Body of pancreas (tissue), 4 donors: Measurements from ENCODE around the gene ZNF486. TPM values are rescaled to one million over a fixed set of nuclear protein-coding genes. Genes with fewer than 3 reads are reported as not detected.
A peak's percentile ranks its signal among the peaks of the same experiment; 100 is the strongest.
"Not testable (repeated sequence)": the region's sequence is repeated elsewhere in the genome, so short reads cannot be mapped to it uniquely, and the experiment has no call there.

ENCODE experiments used
- ATAC-seq: fragments of 150-250 bp; one replicate; pipeline ENCODE4 v1.9.1; 2016
- DNase-seq, 4 donors: peaks; one replicate each; pipeline ENCODE4 v3.0.0-alpha.2; 2019
- H3K27ac ChIP-seq, 4 donors: fragments of 200-600 bp; sonication (generic); 1 replicate in 3 of 4; 2 replicates in 1 of 4; pipeline versions ENCODE4 v1.5.1 to v1.6.1; 2016 to 2019; ENCODE audit warnings: mild to moderate bottlenecking in 1 of 4, mixed read lengths in 1 of 4, moderate library complexity in 1 of 4
- H3K27me3 ChIP-seq, 2 donors: fragments of 200-600 bp; sonication (generic); one replicate each; pipeline ENCODE4 v1.6.0; 2016; ENCODE audit warnings: mild to moderate bottlenecking in 1 of 2
- H3K36me3 ChIP-seq, 2 donors: fragments of 200-600 bp; sonication (generic); replicated peaks in 1 of 2; 2 replicates each; pipeline ENCODE4 v1.5.1; 2016; ENCODE audit warnings: low read depth in 2 of 2; ENCODE audit not compliant: insufficient read depth in 1 of 2
- H3K4me1 ChIP-seq: fragments of 200-600 bp; sonication (generic); one replicate; pipeline ENCODE4 v1.6.0; 2016
- H3K4me3 ChIP-seq, 2 donors: fragments of 200-600 bp; sonication (generic); 1 replicate in 1 of 2; 2 replicates in 1 of 2; pipeline ENCODE4 v1.5.1; 2016 to 2019
- H3K9me3 ChIP-seq, 3 donors: fragments of 200-600 bp; sonication (generic); 1 replicate in 2 of 3; 2 replicates in 1 of 3; pipeline ENCODE4 v1.5.1; 2016
- POLR2A ChIP-seq, 3 donors: fragments of 450-650 bp; IDR thresholded peaks; one replicate each; pipeline ENCODE4 v1.6.1; 2016; ENCODE audit warnings: antibody characterized with exemption in 3 of 3, mild to moderate bottlenecking in 2 of 3
- WGBS, 2 donors: methylation state at CpG; one replicate each; pipeline ENCODE4 v1.1.5; 2017; 5-methylcytosine and 5-hydroxymethylcytosine counted together
- intact Hi-C: fragments of 100-400 bp; cut with DNase I; formaldehyde crosslinking; loops from one replicate; pipeline ENCODE4 v1.15.1; 2023
- small RNA-seq: library from RNA; depleted of rRNA; stranded (forward); fragments of <200 nt; gene quantifications from one replicate; pipeline ENCODE3, GENCODE V24; 2016
- total RNA-seq, 2 donors: library from RNA; depleted of rRNA; stranded (reverse); fragments of >200 nt; gene quantifications; one replicate each; pipeline ENCODE4 v1.1.0, GENCODE V29; 2016
- TF ChIP-seq, protein P1 (sequence below), 7 experiments: fragments of 450-650 bp in 4 of 7; fragments of 200-600 bp in 3 of 7; sonication (generic) in 3 of 7; IDR thresholded peaks; one replicate each; pipeline ENCODE4 v1.5.1; 2016 to 2019; ENCODE audit warnings: antibody characterized with exemption in 7 of 7

Gene ZNF486
- total RNA-seq, 2 donors from 2014 or later: 3.0 to 6.2 TPM

DNA sequence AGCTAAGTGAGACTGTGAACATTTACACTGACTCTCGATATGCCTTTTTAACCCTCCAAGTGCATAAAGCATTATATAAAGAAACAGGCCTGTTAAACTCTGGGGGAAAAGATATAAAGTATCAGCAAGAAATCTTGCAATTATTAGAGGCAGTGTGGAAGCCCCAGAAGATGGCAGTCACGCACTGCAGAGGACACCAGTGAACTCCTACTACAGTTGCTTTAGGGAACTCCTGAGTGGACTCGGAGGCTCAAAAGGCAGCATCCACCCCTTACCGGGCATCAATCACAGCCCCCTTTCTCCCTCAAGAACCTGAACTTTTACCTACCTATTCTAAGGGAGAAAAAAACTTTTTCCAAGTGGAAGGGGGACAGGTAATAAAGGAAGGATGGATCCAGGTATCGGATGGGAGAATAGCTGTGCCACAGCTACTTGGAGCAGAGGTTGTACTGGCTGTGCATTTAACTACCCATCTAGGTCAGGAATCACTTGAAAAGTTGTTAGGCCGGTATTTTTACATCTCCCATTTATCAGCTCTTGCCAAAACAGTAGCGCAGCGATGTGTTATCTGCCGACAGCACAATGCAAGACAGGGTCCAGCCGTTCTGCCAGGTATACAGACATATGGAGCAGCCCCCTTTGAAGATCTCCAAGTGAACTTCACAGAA lies 80.1 kb downstream of the ZNF486 start:
- H3K4me1 ChIP-seq: peaks cover 13% of the 10 kb centered on the region
- no peak overlapping the region for H3K27ac ChIP-seq
- H3K36me3 ChIP-seq: no peaks in the 10 kb centered on the region
- 17 to 30% methylated on average over 10 of the region's 10 CpGs for WGBS, 2 donors
- peak; percentile 54 to 68 (median 63) for DNase-seq
- H3K9me3 ChIP-seq: no peaks in the 10 kb centered on the region
- peak; percentile 79 for ATAC-seq
- H3K27me3 ChIP-seq: no peaks in the 10 kb centered on the region
- H3K4me3 ChIP-seq: no peak overlapping the region
- intact Hi-C loops: no loop called here
- TF ChIP-seq, protein P1, sequence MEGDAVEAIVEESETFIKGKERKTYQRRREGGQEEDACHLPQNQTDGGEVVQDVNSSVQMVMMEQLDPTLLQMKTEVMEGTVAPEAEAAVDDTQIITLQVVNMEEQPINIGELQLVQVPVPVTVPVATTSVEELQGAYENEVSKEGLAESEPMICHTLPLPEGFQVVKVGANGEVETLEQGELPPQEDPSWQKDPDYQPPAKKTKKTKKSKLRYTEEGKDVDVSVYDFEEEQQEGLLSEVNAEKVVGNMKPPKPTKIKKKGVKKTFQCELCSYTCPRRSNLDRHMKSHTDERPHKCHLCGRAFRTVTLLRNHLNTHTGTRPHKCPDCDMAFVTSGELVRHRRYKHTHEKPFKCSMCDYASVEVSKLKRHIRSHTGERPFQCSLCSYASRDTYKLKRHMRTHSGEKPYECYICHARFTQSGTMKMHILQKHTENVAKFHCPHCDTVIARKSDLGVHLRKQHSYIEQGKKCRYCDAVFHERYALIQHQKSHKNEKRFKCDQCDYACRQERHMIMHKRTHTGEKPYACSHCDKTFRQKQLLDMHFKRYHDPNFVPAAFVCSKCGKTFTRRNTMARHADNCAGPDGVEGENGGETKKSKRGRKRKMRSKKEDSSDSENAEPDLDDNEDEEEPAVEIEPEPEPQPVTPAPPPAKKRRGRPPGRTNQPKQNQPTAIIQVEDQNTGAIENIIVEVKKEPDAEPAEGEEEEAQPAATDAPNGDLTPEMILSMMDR (IDR thresholded peaks at IDR 0.05): peak; percentile 31 to 89 (median 69)
- TF ChIP-seq POLR2A (IDR thresholded peaks at IDR 0.05): no peak

DNA sequence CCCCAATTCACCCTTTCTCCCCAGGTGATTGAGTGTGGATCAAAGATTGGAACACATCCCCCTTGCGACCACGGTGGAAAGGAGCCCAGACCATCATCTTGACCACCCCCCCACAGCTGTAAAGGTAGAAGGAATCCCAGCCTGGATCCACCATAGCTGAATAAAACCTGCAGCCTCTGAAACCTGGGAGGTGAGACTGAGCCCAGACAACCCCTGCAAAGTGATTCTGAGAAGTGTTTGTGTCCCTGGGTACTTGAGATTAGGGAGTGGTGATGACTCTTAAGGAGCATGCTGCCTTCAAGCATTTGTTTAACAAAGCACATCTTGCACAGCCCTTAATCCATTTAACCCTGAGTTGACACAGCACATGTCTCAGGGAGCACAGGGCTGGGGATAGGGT lies 81.2 kb downstream of the ZNF486 start:
- DNase-seq, H3K9me3 ChIP-seq, intact Hi-C loops, H3K4me3 ChIP-seq, ATAC-seq, H3K36me3 ChIP-seq, H3K27me3 ChIP-seq, H3K27ac ChIP-seq: not testable (repeated sequence)
- whole genome bisulfite sequencing, 2 donors: 88 to 100% methylated on average over 2 of the region's 2 CpGs
- peaks cover 13% of the 10 kb centered on the region for H3K4me1 ChIP-seq

Small RNA genes within 50 kb of the gene (small RNA-seq; reads per million reads assigned to genes)
- gene AC011447.4: not detected

Other genes with a start within 250 kb of the ZNF486 start
- gene ZNF682, start 127.7 kb upstream of the ZNF486 start, total RNA-seq: 1 to 10 TPM; 3.0 to 8.6 TPM
- gene ZNF90, start 89.2 kb upstream of the ZNF486 start, total RNA-seq: 10 to 100 TPM in 1 of 2 donors, 1 to 10 TPM in 1; 6.7 to 13.5 TPM